ENCODE results near the gene PDE7B. TPM values are rescaled to one million over a fixed set of nuclear protein-coding genes. Genes with fewer than 3 reads are reported as not detected.

Gene PDE7B
- total and polyA plus RNA-seq, 9 of the 15 experiments (the other 6 are each of a cell fraction or from before 2014, with no cell fraction given), result 0.01 TPM; not detected in 8

GRCh38 chr6:136158971-136159370, 307.5 kb downstream of the PDE7B start:
- Histone ChIP-seq H3K27ac (ENCODE audit: extremely low read depth, low read depth, low read length) (no peak overlapping the region), H4K20me1 (replicated peaks; ENCODE audit: control insufficient read depth, insufficient read depth, low read length) (no peaks in the 10 kb centered on the region), H3K9ac (ENCODE audit: insufficient read depth in 1 of 2, low read depth in 2 of 2, low read length in 2 of 2) (no peak overlapping the region), H3K4me1 (replicated peaks in 1 of 2; ENCODE audit: control insufficient read depth in 2 of 2, insufficient read depth in 2 of 2, low read length in 2 of 2) (no peaks in the 10 kb centered on the region), H2AFZ (ENCODE audit: low read depth, low read length) (no peak overlapping the region), H3K4me2 (ENCODE audit: insufficient read depth, low read length) (no peak overlapping the region), H3K4me3 (no peak overlapping the region), H3K9me1 (ENCODE audit: control insufficient read depth, insufficient read depth, low read length) (no peaks in the 10 kb centered on the region), H3K27me3 (ENCODE audit: control insufficient read depth in 2 of 2, insufficient read depth in 2 of 2, low read length in 2 of 2) (peaks cover 4 to 14% of the 10 kb centered on the region in 2 experiments; a peak in 4 of 5 replicates), H3K9me3 (replicated peaks; ENCODE audit: control insufficient read depth, insufficient read depth, low read depth, low read length) (no peaks in the 10 kb centered on the region), H3K36me3 (ENCODE audit: control insufficient read depth, insufficient read depth, low read length) (no peaks in the 10 kb centered on the region), H3K79me2 (ENCODE audit: control insufficient read depth, insufficient read depth, low read length) (no peaks in the 10 kb centered on the region)
- POLR2A ChIA-PET, result no interaction called here
- ATAC-seq (no peak), DNase-seq (ENCODE audit: extremely low read depth in 1 of 4, low spot score in 3 of 4) (no peak), FAIRE-seq (no peak)
- intact Hi-C loops (cut with micrococcal nuclease), result no loop called here
- BruUV-seq (replicated peaks), result no TSS peak
- in situ Hi-C loops (cut with MboI), result no loop called here
- TF ChIP-seq ZNF445 (CRISPR knock-in tag; IDR thresholded peaks at IDR 0.05; ENCODE audit: low read depth), result no peak
- no peak for TF ChIP-seq ZNF57 (CRISPR knock-in tag; IDR thresholded peaks at IDR 0.05)
- TF ChIP-seq C11orf30 (IDR thresholded peaks at IDR 0.05; ENCODE audit: low read depth), result no peak
- TF ChIP-seq HDAC1 (IDR thresholded peaks at IDR 0.05), result no peak
- TF ChIP-seq HMGXB4 (CRISPR knock-in tag; IDR thresholded peaks at IDR 0.05), result no peak
- no peak for TF ChIP-seq FOXJ3 (CRISPR knock-in tag; IDR thresholded peaks at IDR 0.05)
- TF ChIP-seq ZNF695 (CRISPR knock-in tag; IDR thresholded peaks at IDR 0.05), result no peak
- TF ChIP-seq CSDE1 (IDR thresholded peaks at IDR 0.05), result no peak
- 0% methylated on average over 2 of the region's 2 CpGs for WGBS (ENCODE audit: insufficient coverage, low coverage, missing lambda C conversion rate)
- CTCF ChIA-PET (ENCODE audit: low intra/inter-chr PET ratio), result no interaction called here
